ENCODE data around the gene TPBGL. TPM values are rescaled to one million over a fixed set of nuclear protein-coding genes. Genes with fewer than 3 reads are reported as not detected.

Gene TPBGL
- polyA plus RNA-seq, 3 donors, result not detected

DNA sequence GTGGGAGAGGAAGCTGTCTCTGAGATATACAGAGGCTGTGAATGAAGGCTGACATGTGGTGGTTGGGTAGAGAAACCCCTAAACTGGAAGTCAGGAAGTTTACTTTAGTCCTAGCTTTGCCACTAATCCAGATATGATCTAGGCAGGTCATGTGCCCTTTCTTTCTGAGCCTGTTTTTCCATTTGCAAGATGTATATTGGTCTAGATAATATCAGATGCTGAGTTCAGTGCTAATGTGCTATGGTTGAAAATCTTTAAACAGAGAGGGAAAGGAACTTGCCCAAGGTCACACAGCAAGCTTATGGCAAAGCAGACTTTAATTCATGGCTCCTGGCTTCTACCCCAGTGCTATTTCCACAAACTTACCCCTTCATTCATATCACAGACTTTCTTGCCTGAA is 25.7 kb upstream of the TPBGL start:
- intact Hi-C loops (cut with micrococcal nuclease), result no loop called here
- no peak overlapping the region for H3K27ac ChIP-seq (ENCODE audit: low read depth in 1 of 2, low read length in 2 of 2)
- H3K27me3 ChIP-seq (ENCODE audit: control insufficient read depth in 2 of 2, insufficient read depth in 2 of 2, low read length in 2 of 2), result no peaks in the 10 kb centered on the region
- H3K9me3 ChIP-seq (replicated peaks in 1 of 2; ENCODE audit: control insufficient read depth in 1 of 2, insufficient read depth in 1 of 2, low read length in 2 of 2), result no peaks in the 10 kb centered on the region
- H3K4me2 ChIP-seq (replicated peaks; ENCODE audit: extremely low read depth, low read length, poor library complexity, severe bottlenecking), result no peak overlapping the region
- Mint-ChIP-seq H3K9me3 (peaks cover 0 to 2% (median 0%) of the 10 kb centered on the region in 7 donors), H3K36me3 (no peaks in the 10 kb centered on the region), H3K27me3 (ENCODE audit: low read depth in 3 of 3) (peaks cover 8 to 18% (median 16%) of the 10 kb centered on the region in 3 donors), H3K27ac (no peak overlapping the region), H3K4me1 (no peaks in the 10 kb centered on the region), H3K4me3 (no peak overlapping the region)
- H3K4me3 ChIP-seq (replicated peaks in 1 of 3; ENCODE audit: low read depth in 2 of 3, low read length in 3 of 3), result no peak overlapping the region
- DNase-seq, result no peak
- no peaks in the 10 kb centered on the region for H3K79me2 ChIP-seq (ENCODE audit: insufficient read depth, low read length)
- TF ChIP-seq, protein P1, sequence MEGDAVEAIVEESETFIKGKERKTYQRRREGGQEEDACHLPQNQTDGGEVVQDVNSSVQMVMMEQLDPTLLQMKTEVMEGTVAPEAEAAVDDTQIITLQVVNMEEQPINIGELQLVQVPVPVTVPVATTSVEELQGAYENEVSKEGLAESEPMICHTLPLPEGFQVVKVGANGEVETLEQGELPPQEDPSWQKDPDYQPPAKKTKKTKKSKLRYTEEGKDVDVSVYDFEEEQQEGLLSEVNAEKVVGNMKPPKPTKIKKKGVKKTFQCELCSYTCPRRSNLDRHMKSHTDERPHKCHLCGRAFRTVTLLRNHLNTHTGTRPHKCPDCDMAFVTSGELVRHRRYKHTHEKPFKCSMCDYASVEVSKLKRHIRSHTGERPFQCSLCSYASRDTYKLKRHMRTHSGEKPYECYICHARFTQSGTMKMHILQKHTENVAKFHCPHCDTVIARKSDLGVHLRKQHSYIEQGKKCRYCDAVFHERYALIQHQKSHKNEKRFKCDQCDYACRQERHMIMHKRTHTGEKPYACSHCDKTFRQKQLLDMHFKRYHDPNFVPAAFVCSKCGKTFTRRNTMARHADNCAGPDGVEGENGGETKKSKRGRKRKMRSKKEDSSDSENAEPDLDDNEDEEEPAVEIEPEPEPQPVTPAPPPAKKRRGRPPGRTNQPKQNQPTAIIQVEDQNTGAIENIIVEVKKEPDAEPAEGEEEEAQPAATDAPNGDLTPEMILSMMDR (IDR thresholded peaks at IDR 0.05), result no peak
- no peak overlapping the region for H3K9ac ChIP-seq (ENCODE audit: insufficient read depth, low read length, poor library complexity, severe bottlenecking)
- H4K20me1 ChIP-seq (ENCODE audit: insufficient read depth, low read length), result no peaks in the 10 kb centered on the region
- H3K36me3 ChIP-seq (replicated peaks in 1 of 2; ENCODE audit: control insufficient read depth in 1 of 2, insufficient read depth in 2 of 2, low read length in 2 of 2), result no peaks in the 10 kb centered on the region
- no peak overlapping the region for H2AFZ ChIP-seq (ENCODE audit: insufficient read depth, low read depth, low read length, poor library complexity, severe bottlenecking)
- no peaks in the 10 kb centered on the region for H3K4me1 ChIP-seq (ENCODE audit: control insufficient read depth in 1 of 2, insufficient read depth in 2 of 2, low read length in 2 of 2)

GRCh38 chr11:75219869-75220268 is 20.7 kb upstream of the TPBGL start:
- no peaks in the 10 kb centered on the region for H3K36me3 ChIP-seq (replicated peaks in 1 of 2; ENCODE audit: control insufficient read depth in 1 of 2, insufficient read depth in 2 of 2, low read length in 2 of 2)
- H3K9me3 ChIP-seq (replicated peaks in 1 of 2; ENCODE audit: control insufficient read depth in 1 of 2, insufficient read depth in 1 of 2, low read length in 2 of 2), result no peaks in the 10 kb centered on the region
- TF ChIP-seq, protein P1 (IDR thresholded peaks at IDR 0.05), result no peak
- no peaks in the 10 kb centered on the region for H3K36me3 Mint-ChIP-seq
- no peaks in the 10 kb centered on the region for H3K4me1 Mint-ChIP-seq
- no peak overlapping the region for H2AFZ ChIP-seq (ENCODE audit: insufficient read depth, low read depth, low read length, poor library complexity, severe bottlenecking)
- H3K4me3 ChIP-seq (replicated peaks in 1 of 3; ENCODE audit: low read depth in 2 of 3, low read length in 3 of 3), result no peak overlapping the region
- H3K27me3 ChIP-seq (ENCODE audit: control insufficient read depth in 2 of 2, insufficient read depth in 2 of 2, low read length in 2 of 2), result no peaks in the 10 kb centered on the region
- no peak overlapping the region for H3K4me3 Mint-ChIP-seq
- H3K4me2 ChIP-seq (replicated peaks; ENCODE audit: extremely low read depth, low read length, poor library complexity, severe bottlenecking), result no peak overlapping the region
- 0% methylated on average over 1 of the region's 2 CpGs for WGBS (ENCODE audit: insufficient coverage)
- H3K9ac ChIP-seq (ENCODE audit: insufficient read depth, low read length, poor library complexity, severe bottlenecking), result no peak overlapping the region
- peaks cover 0 to 2% (median 0%) of the 10 kb centered on the region in 7 donors for H3K9me3 Mint-ChIP-seq
- DNase-seq, result no peak
- H4K20me1 ChIP-seq (ENCODE audit: insufficient read depth, low read length), result no peaks in the 10 kb centered on the region
- H3K4me1 ChIP-seq (ENCODE audit: control insufficient read depth in 1 of 2, insufficient read depth in 2 of 2, low read length in 2 of 2), result no peaks in the 10 kb centered on the region
- H3K27ac Mint-ChIP-seq, result no peak overlapping the region
- no peak overlapping the region for H3K27ac ChIP-seq (ENCODE audit: low read depth in 1 of 2, low read length in 2 of 2)
- no peaks in the 10 kb centered on the region for H3K79me2 ChIP-seq (ENCODE audit: insufficient read depth, low read length)
- H3K27me3 Mint-ChIP-seq (ENCODE audit: low read depth in 3 of 3), result peaks cover 6 to 17% (median 12%) of the 10 kb centered on the region in 3 donors
- intact Hi-C loops (cut with micrococcal nuclease), result no loop called here

Measured in CD14-positive monocyte (primary cell).